Skin of body (tissue), 2 donors: ENCODE data around the gene PTAFR. TPM values are rescaled to one million over a fixed set of nuclear protein-coding genes. Genes with fewer than 3 reads are reported as not detected.

Experiments used
- DNase-seq: peaks from one replicate; lab custom pipeline; 2025; lab: John Stamatoyannopoulos, UW
- total RNA-seq: library from RNA; depleted of rRNA; stranded (reverse); fragments of >200 nt; gene quantifications from one replicate; pipeline ENCODE4 v1.2.3, GENCODE V29; 2014

The PTAFR gene
- total RNA-seq, 1 donor from 2014 or later: 3.1 TPM

DNA sequence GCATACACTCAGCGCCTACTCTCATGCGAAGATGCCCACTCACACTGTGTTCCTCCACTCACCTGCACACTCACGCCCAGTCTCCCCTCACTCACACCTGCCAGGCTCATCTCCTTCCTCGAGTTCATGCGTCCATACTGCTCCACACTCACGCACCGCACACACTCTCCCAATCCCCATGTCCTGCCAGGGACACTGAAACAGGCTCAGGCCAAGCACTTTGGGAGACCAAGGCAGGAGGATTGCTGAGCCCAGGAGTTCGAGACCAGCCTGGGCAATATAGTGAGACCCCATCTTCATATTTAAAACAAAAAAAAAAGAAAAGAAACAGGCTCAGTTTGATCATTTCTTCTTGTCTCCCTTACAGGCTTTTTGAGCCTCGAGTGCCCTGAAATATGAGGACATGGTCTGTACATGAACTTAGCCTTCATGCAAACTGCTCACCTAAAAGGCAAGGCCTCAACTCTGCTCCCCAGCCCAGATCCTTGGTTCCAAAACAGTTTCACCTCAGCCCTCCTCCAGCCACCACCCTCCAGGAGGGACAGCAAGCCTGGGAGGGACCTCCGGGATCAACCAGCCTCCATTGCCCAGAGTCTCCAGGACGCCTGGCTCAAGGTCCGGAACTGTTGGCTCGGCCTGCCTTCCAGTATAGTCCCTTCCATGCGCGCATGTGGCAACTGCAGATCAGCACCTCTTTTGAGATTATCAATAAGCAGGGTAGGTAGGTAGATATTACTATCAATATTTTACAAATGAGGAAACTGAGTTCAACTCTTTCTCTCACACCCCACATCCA lies 2.4 kb upstream of the PTAFR start:
- no peak for DNase-seq

GRCh38 chr1:28175955-28176485 lies 470 bp downstream of the PTAFR start:
- DNase-seq: no peak

- DNase-seq: no peak
These were observed 2.6 kb downstream of the PTAFR start for GRCh38 chr1:28173980-28174297.

DNA sequence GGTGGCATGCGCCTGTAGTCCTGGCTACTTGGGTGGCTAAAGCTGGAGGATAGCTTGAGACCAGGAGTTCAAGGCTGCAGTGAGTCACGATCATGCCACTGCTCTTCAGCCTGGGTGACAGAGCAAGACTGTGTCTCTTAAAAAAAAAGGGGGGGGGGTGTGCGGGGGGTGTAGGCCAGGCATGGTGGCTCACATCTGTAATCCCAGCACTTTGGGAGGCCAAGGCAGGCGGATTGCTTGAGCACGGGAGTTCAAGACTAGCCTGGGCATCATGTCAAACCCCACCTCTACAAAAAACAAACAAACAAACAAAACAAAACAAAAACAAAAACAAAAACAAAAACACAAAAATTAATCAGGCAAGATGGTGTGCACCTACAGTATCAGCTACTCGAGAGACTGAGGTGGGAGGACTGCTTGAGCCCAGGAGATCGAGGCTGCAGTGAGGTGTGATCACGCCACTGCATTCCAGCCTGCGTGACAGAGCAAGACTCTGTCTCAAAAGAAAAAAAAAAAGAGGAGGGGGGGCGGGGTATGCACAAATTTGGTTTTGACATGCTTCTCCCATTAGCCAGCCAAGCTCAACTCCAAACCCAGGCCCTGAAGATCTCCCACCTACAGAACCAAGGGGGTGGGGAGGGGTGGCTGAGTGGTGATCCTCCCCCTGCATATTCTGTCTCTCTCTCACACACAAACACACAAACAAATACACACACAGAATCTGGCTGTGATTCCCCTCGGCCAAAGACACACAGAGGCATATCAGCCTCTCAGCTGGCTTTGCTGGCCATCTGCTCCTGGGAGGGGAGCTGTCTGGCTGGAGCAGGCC lies 3.1 kb downstream of the PTAFR start:
- DNase-seq: no peak

DNA sequence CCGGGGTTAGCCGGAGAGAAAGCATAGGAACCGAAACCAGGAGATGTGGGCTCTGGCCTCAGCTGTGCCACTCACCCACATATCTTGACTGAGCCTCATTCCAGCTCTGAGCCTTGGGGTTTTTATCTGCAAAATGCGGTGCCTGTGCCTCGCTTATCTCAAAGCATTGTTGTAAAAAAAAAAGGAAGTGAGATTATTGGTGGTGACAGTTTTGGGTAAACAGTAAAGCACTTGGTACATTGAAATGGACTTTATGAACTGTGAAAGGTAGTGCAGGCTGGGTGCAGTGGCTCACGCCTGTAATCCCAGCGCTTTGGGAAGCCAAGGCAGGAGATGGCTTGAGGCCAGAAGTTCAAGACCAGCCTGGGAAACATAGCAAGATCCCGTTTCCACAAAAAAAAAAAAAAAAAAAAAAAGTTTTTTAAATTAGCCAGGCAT lies 3.8 kb downstream of the PTAFR start:
- no peak for DNase-seq

DNA sequence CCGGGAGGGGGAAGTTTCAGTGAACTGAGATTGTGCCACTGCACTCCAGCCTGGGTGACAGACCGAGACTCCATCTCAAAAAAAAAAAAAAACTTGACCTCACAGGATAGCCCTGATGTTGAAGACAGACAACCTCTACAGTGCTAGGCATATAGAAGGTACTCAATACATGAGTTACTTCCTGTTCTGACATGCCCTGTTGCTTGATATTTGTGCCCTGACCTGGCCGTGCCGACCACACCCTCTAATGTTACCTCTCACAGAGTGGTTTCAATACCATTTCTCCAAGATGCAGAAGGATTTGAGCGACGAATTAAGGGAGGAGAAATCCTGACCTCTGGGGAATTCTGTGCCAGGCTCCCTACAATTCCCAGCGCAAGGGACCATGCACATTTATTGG lies 5.2 kb downstream of the PTAFR start:
- no peak for DNase-seq

GRCh38 chr1:28170001-28170596 lies 6.4 kb downstream of the PTAFR start:
- DNase-seq: no peak

DNA sequence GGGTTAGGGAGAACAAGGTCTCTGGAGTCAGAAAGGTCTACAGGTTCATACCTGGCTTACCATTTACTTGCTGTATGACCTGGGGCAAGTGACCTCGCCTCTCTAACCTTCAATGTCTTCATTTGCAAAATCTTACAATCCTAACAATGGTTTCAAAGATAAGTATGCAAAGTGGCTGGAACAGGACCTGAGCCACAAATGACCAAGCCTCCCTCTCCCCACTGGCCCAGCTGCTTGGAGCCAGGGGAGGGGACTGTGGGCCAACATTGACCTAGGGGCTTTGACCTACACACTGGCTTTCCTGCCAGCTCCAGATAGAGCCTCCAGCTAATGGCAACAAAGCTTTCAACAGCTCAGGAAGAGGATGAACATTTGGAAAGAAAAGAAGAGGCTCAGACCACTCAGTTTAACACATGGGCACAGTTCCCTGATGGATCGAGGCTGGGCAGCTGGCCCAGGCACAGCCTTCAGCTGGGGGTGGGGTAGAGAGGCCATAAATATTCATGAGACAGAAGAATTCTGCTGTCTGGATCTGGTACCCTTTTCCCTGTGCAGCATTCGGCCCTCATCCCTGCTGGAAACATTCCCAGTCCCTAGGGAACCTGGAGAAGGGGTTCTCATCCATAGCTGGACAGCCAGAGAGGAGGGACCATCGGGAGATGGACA lies 12.9 kb downstream of the PTAFR start:
- no peak for DNase-seq

DNA sequence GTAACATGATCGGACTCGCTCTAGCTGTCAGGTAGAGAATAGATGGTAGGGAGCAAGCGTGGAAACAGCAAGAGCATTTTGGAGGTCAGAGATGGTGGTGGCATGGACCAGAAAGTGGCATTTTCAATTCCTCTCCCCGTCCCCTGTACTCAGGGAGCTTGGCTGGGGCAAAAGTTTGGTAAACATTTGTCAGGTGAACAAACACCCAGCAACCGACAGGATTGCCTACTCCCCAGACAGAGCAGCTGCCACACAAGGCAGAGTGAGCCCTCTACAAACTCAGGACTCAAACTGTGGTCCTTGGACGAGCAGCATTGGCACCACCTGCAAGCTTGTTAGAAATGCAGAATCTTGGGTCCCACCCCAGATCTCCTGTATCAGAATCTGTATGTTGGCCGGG lies 14.3 kb downstream of the PTAFR start:
- no peak for DNase-seq

GRCh38 chr1:28161751-28162150 lies 14.7 kb downstream of the PTAFR start:
- DNase-seq: no peak

- DNase-seq: peak; percentile 10
These were observed 15.7 kb downstream of the PTAFR start for GRCh38 chr1:28160782-28161266.

GRCh38 chr1:28159680-28160079 lies 16.8 kb downstream of the PTAFR start:
- no peak for DNase-seq

- no peak for DNase-seq
These were observed 17.2 kb downstream of the PTAFR start for GRCh38 chr1:28159243-28159642.

GRCh38 chr1:28157894-28158293 lies 18.6 kb downstream of the PTAFR start:
- no peak for DNase-seq

DNA sequence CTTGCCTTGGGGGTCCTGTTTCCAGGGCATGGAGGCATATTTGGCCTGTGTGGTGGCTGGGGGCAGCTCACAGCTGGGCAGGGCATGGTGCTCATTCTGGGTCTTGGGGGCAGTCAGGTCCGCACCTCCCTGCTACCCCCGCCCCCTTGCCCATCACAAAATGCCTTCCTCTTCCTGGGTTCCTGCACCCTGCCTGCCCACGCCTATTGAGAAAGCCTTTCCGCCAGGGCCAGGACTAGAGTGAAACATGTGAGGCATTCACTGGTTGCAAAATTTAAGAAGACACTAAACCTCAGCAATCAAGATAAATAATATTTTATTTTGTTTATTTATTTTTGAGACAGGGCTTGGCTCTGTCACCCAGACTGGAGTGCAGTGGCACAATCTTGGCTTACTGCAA lies 19.7 kb downstream of the PTAFR start:
- no peak for DNase-seq

GRCh38 chr1:28155628-28156027 lies 20.9 kb downstream of the PTAFR start:
- no peak for DNase-seq

DNA sequence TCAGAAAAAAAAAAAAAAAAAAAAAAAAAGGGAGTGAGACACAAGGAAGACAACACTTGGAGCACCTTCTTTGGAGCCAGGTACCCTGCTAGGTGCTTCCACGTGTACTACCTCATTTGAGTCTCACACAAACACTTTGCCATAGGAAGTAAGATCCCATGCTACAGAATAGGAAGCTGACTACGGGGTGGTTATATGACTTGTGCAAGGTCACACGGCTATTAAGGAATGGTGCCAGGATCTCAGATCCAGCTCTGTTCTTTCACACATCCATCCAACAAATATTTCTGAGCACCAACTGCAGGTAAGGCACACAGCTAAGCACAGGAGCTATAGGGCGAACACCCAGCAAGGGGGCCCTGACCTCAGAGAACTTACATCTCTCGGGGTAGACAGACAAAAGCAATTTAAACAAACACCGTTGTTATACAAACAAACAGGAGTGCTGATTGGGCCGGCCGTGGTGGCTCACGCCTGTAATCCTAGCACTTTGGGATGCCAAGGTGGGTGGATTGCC lies 22.4 kb downstream of the PTAFR start:
- DNase-seq: no peak

- no peak for DNase-seq
These were observed 26.2 kb downstream of the PTAFR start for GRCh38 chr1:28150125-28150780.

GRCh38 chr1:28148880-28149195 lies 27.7 kb downstream of the PTAFR start:
- no peak for DNase-seq

- DNase-seq: no peak
These were observed 29.0 kb downstream of the PTAFR start for GRCh38 chr1:28147264-28148094.
